HCT116 (cell line): ENCODE measurements around the gene AFDN. TPM values are rescaled to one million over a fixed set of nuclear protein-coding genes. Genes with fewer than 3 reads are reported as not detected.

Experiments used
- ATAC-seq: fragments of 200-7000 bp; cut with Tn5 transposase; 2 replicates; pipeline ENCODE4 v1.9.1; 2020; ENCODE audit warnings: mild to moderate bottlenecking, moderate library complexity
- BruUV-seq: library from RNA; stranded (reverse); fragments of 400-500 nt; replicated peaks from 2 replicates; lab custom pipeline; 2021; lab: Mats Ljungman, UMichigan
- CTCF ChIA-PET: fragments of 300-600 bp; sonication (Branson Sonifier 250); formaldehyde crosslinking; loops from one replicate; lab custom pipeline; 2021; ENCODE audit warnings: antibody characterized with exemption; lab: Charles Lee
- POLR2A ChIA-PET: fragments of 300-600, 350-600 bp; sonication (Branson Sonifier 250); formaldehyde crosslinking; loops from one replicate; lab custom pipeline; 2021; ENCODE audit warnings: antibody characterized with exemption; lab: Charles Lee
- RAD21 ChIA-PET, 2 experiments: fragments of 300-600 bp; sonication (Branson Sonifier 250); formaldehyde crosslinking; loops; one replicate each; lab custom pipeline; 2023; ENCODE audit warnings: low total read pairs in 2 of 2; ENCODE audit not compliant: uncharacterized antibody in 2 of 2, unreplicated experiment in 2 of 2, low non-redundant PET in 1 of 2; lab: Charles Lee
- DNase-seq: peaks from one replicate; pipeline ENCODE4 v3.0.0-alpha.2; 2010; ENCODE audit warnings: low read depth, low spot score
- H2AFZ ChIP-seq: fragments of 200-600 bp; shearing (Covaris generic), sonication (generic); 2 replicates; pipeline ENCODE4 v1.6.1; 2017; ENCODE audit warnings: low read depth, mixed run types, mixed read lengths, antibody characterized with exemption, low read length; ENCODE audit not compliant: poor library complexity, severe bottlenecking
- H3K27ac ChIP-seq: 2 replicates; pipeline ENCODE4 v1.5.1; 2012; ENCODE audit warnings: low read depth, low read length
- H3K27me3 ChIP-seq: fragments of 200-600 bp; sonication (generic); 2 replicates; pipeline ENCODE4 v1.6.1; 2016; ENCODE audit warnings: mixed run types, low read length, mixed read lengths; ENCODE audit not compliant: insufficient read depth
- H3K36me3 ChIP-seq, 2 experiments: fragments of 200-500 bp in 1 of 2; fragments of 200-600 bp in 1 of 2; sonication (Bioruptor generic) in 1 of 2; sonication (generic) in 1 of 2; 2 replicates each; pipeline versions ENCODE4 v1.5.1 to v1.6.1; 2014 to 2016; ENCODE audit warnings: low read length in 2 of 2, inconsistent platforms in 1 of 2, mixed read lengths in 1 of 2, mixed run types in 1 of 2; ENCODE audit not compliant: insufficient read depth in 2 of 2, control insufficient read depth in 1 of 2
- H3K4me1 ChIP-seq, 2 experiments: fragments of 200-600 bp in 1 of 2; sonication (generic) in 1 of 2; 2 replicates each; pipeline versions ENCODE4 v1.5.1 to v1.6.1; 2012 to 2017; ENCODE audit warnings: low read length in 2 of 2, inconsistent platforms in 1 of 2, mild to moderate bottlenecking in 1 of 2, mixed read lengths in 1 of 2, mixed run types in 1 of 2, moderate library complexity in 1 of 2; ENCODE audit not compliant: insufficient read depth in 2 of 2, control insufficient read depth in 1 of 2
- H3K4me2 ChIP-seq: fragments of 200-600 bp; sonication (generic); 2 replicates; pipeline ENCODE4 v1.6.1; 2017; ENCODE audit warnings: mixed run types, low read length, mixed read lengths
- H3K4me3 ChIP-seq, 2 experiments: fragments of 200-600 bp in 1 of 2; sonication (generic) in 1 of 2; replicated peaks in 1 of 2; 2 replicates each; pipeline ENCODE4 v1.5.1; 2011 to 2016; ENCODE audit warnings: low read length in 2 of 2, control low read depth in 1 of 2, low read depth in 1 of 2, mild to moderate bottlenecking in 1 of 2, mixed read lengths in 1 of 2, mixed run types in 1 of 2
- H3K79me2 ChIP-seq: fragments of 200-600 bp; sonication (generic); 2 replicates; pipeline ENCODE4 v1.6.1; 2017; ENCODE audit warnings: mild to moderate bottlenecking, mixed run types, low read length, moderate library complexity, mixed read lengths; ENCODE audit not compliant: insufficient read depth
- H3K9ac ChIP-seq: fragments of 200-600 bp; sonication (generic); 2 replicates; pipeline ENCODE4 v1.6.1; 2016; ENCODE audit warnings: low read length, mixed read lengths
- H3K9me2 ChIP-seq: fragments of 200-600 bp; sonication (generic), shearing (Covaris generic); 2 replicates; pipeline ENCODE4 v1.6.1; 2017; ENCODE audit warnings: mixed run types, mild to moderate bottlenecking, moderate library complexity; ENCODE audit not compliant: insufficient read depth
- H3K9me3 ChIP-seq, 2 experiments: fragments of 200-500 bp in 1 of 2; fragments of 200-600 bp in 1 of 2; sonication (Bioruptor generic) in 1 of 2; sonication (generic) in 1 of 2; 2 replicates each; pipeline ENCODE4 v1.6.1; 2014 to 2017; ENCODE audit warnings: low read length in 2 of 2, mixed read lengths in 2 of 2, inconsistent platforms in 1 of 2, low read depth in 1 of 2, mild to moderate bottlenecking in 1 of 2, mixed run types in 1 of 2, moderate library complexity in 1 of 2; ENCODE audit not compliant: control insufficient read depth in 1 of 2, insufficient read depth in 1 of 2
- H4K20me1 ChIP-seq: fragments of 200-600 bp; sonication (generic), shearing (Covaris generic); 2 replicates; pipeline ENCODE4 v1.6.1; 2017; ENCODE audit warnings: mixed run types, mild to moderate bottlenecking, moderate library complexity; ENCODE audit not compliant: insufficient read depth
- CBX3 ChIP-seq: IDR thresholded peaks from 2 replicates; pipeline ENCODE4 v1.6.1; 2012; ENCODE audit warnings: low read depth
- FOSL1 ChIP-seq: IDR thresholded peaks from 2 replicates; pipeline ENCODE4 v1.6.1; 2012; ENCODE audit warnings: low read depth
- MAX ChIP-seq: IDR thresholded peaks from 2 replicates; pipeline ENCODE4 v1.6.1; 2012
- RAD21 ChIP-seq: IDR thresholded peaks from 2 replicates; pipeline ENCODE4 v1.6.1; 2012; ENCODE audit warnings: low read depth, mild to moderate bottlenecking
- intact Hi-C: fragments of 100-400 bp; cut with micrococcal nuclease; formaldehyde crosslinking; loops from 2 replicates; pipeline ENCODE4 v1.10.0; 2022
- total RNA-seq: library from RNA; stranded (reverse); gene quantifications from one replicate; pipeline ENCODE4 v1.2.1, GENCODE V29; 2021; ENCODE audit not compliant: unreplicated experiment

Gene AFDN
- total RNA-seq, 1 experiment from 2014 or later, result 59.4 TPM

GRCh38 chr6:167957626-167958025, 130.9 kb downstream of the AFDN start:
- H3K36me3 ChIP-seq, result peaks cover 0 to 2% of the 10 kb centered on the region in 2 experiments; a peak in 1 of 4 replicates
- H3K9me3 ChIP-seq, result no peaks in the 10 kb centered on the region
- BruUV-seq, result no TSS peak
- H4K20me1 ChIP-seq, result no peaks in the 10 kb centered on the region
- intact Hi-C loops, result no loop called here
- no peak overlapping the region for H3K27ac ChIP-seq
- ATAC-seq (no peak), DNase-seq (peak; percentile 8)
- CTCF ChIA-PET, result no interaction called here
- no peaks in the 10 kb centered on the region for H3K27me3 ChIP-seq
- peaks cover 9% of the 10 kb centered on the region; the same call in 1 of the 2 replicates for H3K79me2 ChIP-seq
- POLR2A ChIA-PET, result no interaction called here
- peak overlapping the region; percentile 52; the same call in 1 of the 2 replicates for H3K4me2 ChIP-seq
- RAD21 ChIA-PET, result no interaction called here
- no peak overlapping the region for H3K4me3 ChIP-seq
- TF ChIP-seq FOSL1 (0 out of 2 replicates have a peak, but pooled peaks have one; percentile 7), CBX3 (no peak)
- no peak overlapping the region for H2AFZ ChIP-seq
- H3K9me2 ChIP-seq, result no peaks in the 10 kb centered on the region
- H3K4me1 ChIP-seq, result peaks cover 0 to 18% of the 10 kb centered on the region in 2 experiments; a peak in 3 of 4 replicates
- H3K9ac ChIP-seq, result no peak overlapping the region

GRCh38 chr6:167960579-167960978, 133.9 kb downstream of the AFDN start:
- Histone ChIP-seq H2AFZ (no peak overlapping the region), H3K27me3 (no peaks in the 10 kb centered on the region), H4K20me1 (no peaks in the 10 kb centered on the region), H3K9ac (no peak overlapping the region), H3K4me3 (no peak overlapping the region), H3K9me3 (no peaks in the 10 kb centered on the region), H3K4me1 (peaks cover 0 to 18% of the 10 kb centered on the region in 2 experiments; a peak in 3 of 4 replicates), H3K4me2 (no peak overlapping the region), H3K27ac (no peak overlapping the region), H3K79me2 (peaks cover 4% of the 10 kb centered on the region; the same call in 1 of the 2 replicates), H3K36me3 (peaks cover 5 to 7% of the 10 kb centered on the region in 2 experiments; a peak in 3 of 4 replicates), H3K9me2 (no peaks in the 10 kb centered on the region)
- DNase-seq (no peak), ATAC-seq (no peak)
- ChIA-PET POLR2A (no interaction called here), RAD21 (no interaction called here), CTCF (no interaction called here)
- no TSS peak for BruUV-seq
- TF ChIP-seq CBX3 (no peak), MAX (no peak), RAD21 (no peak)
- intact Hi-C loops, result loop anchor here (1.0 kb wide), 1 partner anchor 29 kb away; no protein-coding TSS in a partner anchor
